Smooth muscle cell (in vitro differentiated cells): Measurements from ENCODE around the gene SNX15. TPM values are rescaled to one million over a fixed set of nuclear protein-coding genes. Genes with fewer than 3 reads are reported as not detected.
A peak's percentile ranks its signal among the peaks of the same experiment; 100 is the strongest.

Source experiments
- DNase-seq: peaks from one replicate; lab custom pipeline; 2025; ENCODE audit not compliant: unreplicated experiment; lab: John Stamatoyannopoulos, UW
- H2AFZ ChIP-seq: fragments of 200-600 bp; sonication (generic); 2 replicates; pipeline ENCODE4 v1.6.0; 2016; ENCODE audit warnings: antibody characterized with exemption, low read depth, mild to moderate bottlenecking
- H3F3A ChIP-seq: fragments of 200-600 bp; sonication (generic); 2 replicates; pipeline ENCODE4 v1.6.0; 2017; ENCODE audit warnings: antibody characterized with exemption, low read depth
- H3K27ac ChIP-seq: fragments of 200-600 bp; sonication (generic); 2 replicates; pipeline ENCODE4 v1.5.1; 2016; ENCODE audit warnings: low read depth, mild to moderate bottlenecking
- H3K27me3 ChIP-seq: fragments of 200-600 bp; sonication (generic); 2 replicates; pipeline ENCODE4 v1.6.1; 2016; ENCODE audit warnings: low read depth, mild to moderate bottlenecking
- H3K36me3 ChIP-seq: fragments of 200-600 bp; sonication (generic); 2 replicates; pipeline ENCODE4 v1.5.1; 2016; ENCODE audit warnings: low read depth
- H3K4me1 ChIP-seq: fragments of 200-600 bp; sonication (generic); 2 replicates; pipeline ENCODE4 v1.5.1; 2016; ENCODE audit warnings: low read depth
- H3K4me2 ChIP-seq: fragments of 200-600 bp; sonication (generic); 2 replicates; pipeline ENCODE4 v1.6.0; 2016; ENCODE audit warnings: mild to moderate bottlenecking
- H3K4me3 ChIP-seq: fragments of 200-600 bp; sonication (generic); 2 replicates; pipeline ENCODE4 v1.5.1; 2016; ENCODE audit warnings: mild to moderate bottlenecking
- H3K79me2 ChIP-seq: fragments of 200-600 bp; sonication (generic); 2 replicates; pipeline ENCODE4 v1.6.0; 2016; ENCODE audit warnings: low read depth, mild to moderate bottlenecking
- H3K9ac ChIP-seq: fragments of 200-600 bp; sonication (generic); 2 replicates; pipeline ENCODE4 v1.6.0; 2016; ENCODE audit warnings: low read depth
- H3K9me3 ChIP-seq: fragments of 200-600 bp; sonication (generic); replicated peaks from 2 replicates; pipeline ENCODE4 v1.5.1; 2016; ENCODE audit warnings: low read depth
- H4K20me1 ChIP-seq: fragments of 200-600 bp; sonication (generic); 2 replicates; pipeline ENCODE4 v1.6.0; 2016; ENCODE audit warnings: low read depth
- CTCF ChIP-seq: fragments of 200-600 bp; sonication (generic); IDR thresholded peaks from 2 replicates; pipeline ENCODE4 v1.5.1; 2017; ENCODE audit warnings: borderline replicate concordance, mild to moderate bottlenecking, antibody characterized with exemption; ENCODE audit not compliant: insufficient read depth, poor library complexity, severe bottlenecking
- WGBS: methylation state at CpG from one replicate; pipeline ENCODE4 v1.1.7; 2016; ENCODE audit warnings: low lambda C conversion rate; 5-methylcytosine and 5-hydroxymethylcytosine counted together
- polyA plus RNA-seq: library from polyadenylated mRNA; unstranded; fragments of >200 nt; fragmentation: Nextera tagmentation; extraction: Ambion mirVana; gene quantifications from 2 replicates; pipeline ENCODE4 v1.2.1, GENCODE V29; 2016
- total RNA-seq: library from RNA; depleted of rRNA; stranded (reverse); fragments of >200 nt; gene quantifications from 2 replicates; pipeline ENCODE4 v1.2.3, GENCODE V29; 2014

Gene SNX15
- total and polyA plus RNA-seq, 2 experiments from 2014 or later = 14.8 to 24.7 TPM

DNA sequence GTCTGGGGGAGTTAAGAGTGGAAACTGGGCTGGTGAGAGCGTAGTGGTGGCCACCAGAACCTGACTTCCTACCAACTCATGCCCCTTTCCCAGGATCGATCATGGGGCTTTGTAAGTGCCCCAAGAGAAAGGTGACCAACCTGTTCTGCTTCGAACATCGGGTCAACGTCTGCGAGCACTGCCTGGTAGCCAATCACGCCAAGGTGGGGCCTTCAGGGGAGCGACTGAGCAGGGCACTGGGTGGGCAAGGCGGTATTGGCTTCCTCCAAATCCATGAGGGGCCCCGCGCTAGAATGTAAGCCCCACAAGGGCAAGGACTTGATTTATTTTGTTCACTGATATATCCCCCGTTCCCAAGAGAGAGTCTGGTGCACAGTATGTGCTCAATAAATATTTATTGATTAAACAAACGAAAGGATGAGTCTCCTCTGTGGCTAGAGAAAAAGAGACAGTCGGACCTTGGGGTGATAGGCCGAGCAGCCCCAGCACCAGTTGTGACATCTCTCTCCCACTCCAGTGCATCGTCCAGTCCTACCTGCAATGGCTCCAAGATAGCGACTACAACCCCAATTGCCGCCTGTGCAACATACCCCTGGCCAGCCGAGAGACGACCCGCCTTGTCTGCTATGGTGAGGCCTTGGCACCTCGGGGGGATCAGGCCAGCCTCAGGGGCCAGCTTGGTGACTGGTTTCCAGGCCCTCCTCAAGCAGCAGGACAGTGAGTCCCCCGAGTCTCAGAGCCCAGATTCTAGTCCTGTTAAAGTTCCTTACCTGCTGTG, 57.5 kb downstream of the SNX15 start:
- H3K27ac ChIP-seq = peak overlapping the region; percentile 92
- H2AFZ ChIP-seq = no peak overlapping the region
- WGBS = 55% methylated on average over 23 of the region's 23 CpGs
- no peak for DNase-seq
- H4K20me1 ChIP-seq = no peaks in the 10 kb centered on the region
- no peaks in the 10 kb centered on the region for H3F3A ChIP-seq
- peak overlapping the region; percentile 81 for H3K4me3 ChIP-seq
- H3K36me3 ChIP-seq = no peaks in the 10 kb centered on the region
- no peaks in the 10 kb centered on the region for H3K9me3 ChIP-seq
- H3K27me3 ChIP-seq = no peaks in the 10 kb centered on the region
- peak overlapping the region; percentile 94 for H3K9ac ChIP-seq
- H3K79me2 ChIP-seq = peaks cover 28% of the 10 kb centered on the region
- H3K4me1 ChIP-seq = peaks cover 11% of the 10 kb centered on the region
- peak overlapping the region; percentile 96 for H3K4me2 ChIP-seq
- no peak for TF ChIP-seq CTCF

- Histone ChIP-seq H3K36me3 (no peaks in the 10 kb centered on the region), H3K9ac (no peak overlapping the region), H2AFZ (no peak overlapping the region), H4K20me1 (no peaks in the 10 kb centered on the region), H3F3A (no peaks in the 10 kb centered on the region), H3K4me2 (peak overlapping the region; percentile 96), H3K9me3 (no peaks in the 10 kb centered on the region), H3K4me3 (no peak overlapping the region), H3K4me1 (peaks cover 11% of the 10 kb centered on the region), H3K27ac (peak overlapping the region; percentile 92), H3K27me3 (no peaks in the 10 kb centered on the region), H3K79me2 (peaks cover 28% of the 10 kb centered on the region)
- DNase-seq = no peak
- WGBS = 98% methylated on average over 4 of the region's 4 CpGs
- no peak for TF ChIP-seq CTCF
Observed at GRCh38 chr11:65085446-65085845, 58.2 kb downstream of the SNX15 start.

DNA sequence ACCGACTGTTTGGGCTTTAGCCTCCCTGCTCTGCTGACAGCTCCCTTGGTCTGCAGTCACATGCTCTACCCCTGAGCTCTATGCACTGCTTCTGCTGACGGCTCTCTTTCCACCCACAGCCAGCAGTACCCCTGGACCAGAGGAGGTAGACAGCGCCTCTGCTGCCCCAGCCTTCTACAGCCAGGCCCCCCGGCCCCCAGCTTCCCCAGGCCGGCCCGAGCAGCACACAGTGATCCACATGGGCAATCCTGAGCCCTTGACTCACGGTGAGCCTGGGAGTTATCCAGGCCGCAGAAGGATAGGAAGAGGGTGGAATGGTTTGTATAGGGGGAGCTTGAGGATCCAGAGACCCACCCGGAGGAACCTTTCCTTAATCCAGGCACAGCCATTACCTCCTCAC, 59.6 kb downstream of the SNX15 start:
- Histone ChIP-seq H3K4me3 (no peak overlapping the region), H3K9me3 (no peaks in the 10 kb centered on the region), H3K27ac (no peak overlapping the region), H3K4me1 (peaks cover 11% of the 10 kb centered on the region), H3K9ac (no peak overlapping the region), H4K20me1 (no peaks in the 10 kb centered on the region), H3F3A (no peaks in the 10 kb centered on the region), H3K79me2 (peaks cover 28% of the 10 kb centered on the region), H3K27me3 (no peaks in the 10 kb centered on the region), H3K36me3 (no peaks in the 10 kb centered on the region), H3K4me2 (no peak overlapping the region), H2AFZ (no peak overlapping the region)
- TF ChIP-seq CTCF = no peak
- DNase-seq = no peak
- WGBS = 96% methylated on average over 9 of the region's 9 CpGs

DNA sequence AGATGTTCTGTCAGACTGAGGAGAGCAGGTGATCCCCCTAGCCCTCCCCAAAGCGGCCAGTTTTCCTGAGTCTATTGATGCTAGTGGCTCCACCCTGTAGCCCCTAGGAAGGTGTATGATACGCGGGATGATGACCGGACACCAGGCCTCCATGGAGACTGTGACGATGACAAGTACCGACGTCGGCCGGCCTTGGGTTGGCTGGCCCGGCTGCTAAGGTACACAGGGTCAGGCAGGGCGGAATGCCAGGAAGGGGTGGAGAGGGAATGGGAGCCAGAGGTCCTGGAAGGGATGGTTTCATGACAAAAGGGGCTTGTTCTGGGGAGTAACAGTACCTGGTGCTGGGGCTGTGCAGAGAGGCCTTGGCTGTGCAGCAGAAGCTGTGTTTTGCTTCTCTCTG, 60.0 kb downstream of the SNX15 start:
- Histone ChIP-seq H3K4me1 (peaks cover 11% of the 10 kb centered on the region), H3K79me2 (peaks cover 25% of the 10 kb centered on the region), H3K9me3 (no peaks in the 10 kb centered on the region), H4K20me1 (no peaks in the 10 kb centered on the region), H3K36me3 (no peaks in the 10 kb centered on the region), H2AFZ (no peak overlapping the region), H3K9ac (no peak overlapping the region), H3K4me2 (no peak overlapping the region), H3F3A (no peaks in the 10 kb centered on the region), H3K27me3 (no peaks in the 10 kb centered on the region), H3K27ac (no peak overlapping the region), H3K4me3 (no peak overlapping the region)
- DNase-seq = no peak
- no peak for TF ChIP-seq CTCF
- 97% methylated on average over 11 of the region's 11 CpGs for WGBS
